Ramos (cell line): ENCODE data around the gene CD320.

Experiments used
- in situ Hi-C: fragments of 300-500 bp; cut with MboI; formaldehyde crosslinking; loops from one replicate; pipeline ENCODE4 v1.14.3; 2022; ENCODE audit warnings: low sequenced_read_pairs; ENCODE audit not compliant: unreplicated experiment

Gene CD320

DNA sequence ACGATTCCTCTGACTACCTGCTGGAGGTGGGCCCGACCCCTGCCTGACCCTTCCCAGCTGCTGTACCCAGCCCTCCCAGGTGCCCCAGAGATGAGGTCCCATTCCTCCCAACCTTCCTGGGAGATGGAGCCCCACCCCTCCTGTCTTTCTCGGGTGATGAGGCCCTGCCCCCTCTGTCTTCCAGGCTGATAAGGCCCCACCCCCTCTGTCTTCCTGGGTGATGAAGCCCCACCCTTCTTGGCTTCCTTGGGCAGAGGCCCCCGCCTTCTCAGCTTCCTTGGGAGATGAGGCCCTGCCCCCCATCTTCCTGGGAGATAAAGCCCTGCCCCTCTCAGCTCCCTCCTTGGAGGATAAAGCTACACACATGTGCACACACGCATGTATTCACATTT lies 51.1 kb downstream of the CD320 start:
- in situ Hi-C loops, result loop anchor here (25.0 kb wide), 1 partner anchor 295 kb away; no protein-coding TSS in a partner anchor

DNA sequence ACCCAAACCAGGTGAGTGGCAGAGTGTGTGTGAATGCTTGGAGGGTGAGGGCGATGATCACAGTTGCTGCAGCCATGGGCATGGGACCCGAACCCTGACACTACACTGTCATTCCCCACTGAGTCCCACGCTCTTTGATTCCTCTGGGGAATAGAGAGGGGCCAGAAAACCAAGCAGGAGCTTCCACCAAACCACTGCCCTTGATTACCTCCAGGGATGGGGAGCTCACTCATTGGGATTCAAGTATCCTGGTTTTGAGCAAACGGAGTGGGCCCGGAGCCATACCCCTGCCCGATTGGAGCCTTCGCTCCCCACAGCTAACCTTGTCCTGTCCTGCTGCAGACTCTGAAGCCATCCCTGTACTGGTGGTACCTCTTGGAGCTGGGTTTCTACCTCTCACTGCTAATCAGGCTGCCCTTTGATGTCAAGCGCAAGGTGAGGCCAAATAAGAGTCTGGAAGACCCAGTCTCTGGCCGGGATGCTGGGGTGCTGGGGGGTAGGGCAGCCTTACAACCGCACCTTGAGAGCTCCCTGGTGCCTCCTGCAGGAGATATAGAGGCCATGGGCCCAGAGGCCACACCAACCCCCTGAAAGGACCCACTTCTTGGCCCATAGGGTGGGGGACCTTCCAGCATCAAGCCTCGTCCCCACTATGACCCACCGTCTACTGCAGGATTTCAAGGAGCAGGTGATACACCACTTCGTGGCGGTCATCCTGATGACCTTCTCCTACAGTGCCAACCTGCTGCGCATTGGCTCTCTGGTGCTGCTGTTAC lies 51.7 kb downstream of the CD320 start:
- in situ Hi-C loops, result loop anchor here (25.0 kb wide), 1 partner anchor 294 kb away; no protein-coding TSS in a partner anchor

DNA sequence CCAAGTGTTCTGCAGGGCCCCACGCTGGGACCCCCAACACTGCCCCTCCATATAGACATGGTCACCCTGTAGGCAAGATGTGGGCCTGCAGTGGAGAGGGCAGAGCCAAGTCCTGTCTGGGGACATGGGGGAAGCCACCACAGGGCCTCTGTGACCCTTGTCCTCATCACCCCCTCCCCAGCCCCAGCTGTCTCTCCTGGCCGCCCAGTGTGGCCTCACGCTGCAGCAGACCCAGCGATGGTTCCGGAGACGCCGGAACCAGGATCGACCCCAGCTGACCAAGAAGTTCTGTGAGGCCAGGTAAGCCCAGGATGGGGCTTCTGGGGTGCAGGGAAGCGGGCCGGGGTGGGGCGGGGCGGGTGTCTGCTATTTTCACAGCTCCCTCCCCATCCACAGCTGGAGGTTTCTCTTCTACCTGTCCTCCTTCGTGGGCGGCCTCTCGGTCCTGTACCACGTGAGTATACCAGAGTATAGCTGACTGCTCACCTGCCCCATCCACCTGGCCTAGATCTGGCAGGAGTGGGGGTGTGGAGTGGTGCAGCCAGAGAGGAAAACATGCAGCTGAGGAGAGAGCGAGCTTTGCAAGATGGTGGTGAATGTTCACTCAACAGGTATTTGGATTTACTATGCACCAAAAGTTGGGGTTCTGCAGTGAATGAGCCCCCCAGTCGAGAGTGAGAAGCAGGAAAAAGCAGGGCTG lies 52.6 kb downstream of the CD320 start:
- in situ Hi-C loops, result loop anchor here (25.0 kb wide), 1 partner anchor 293 kb away; no protein-coding TSS in a partner anchor

DNA sequence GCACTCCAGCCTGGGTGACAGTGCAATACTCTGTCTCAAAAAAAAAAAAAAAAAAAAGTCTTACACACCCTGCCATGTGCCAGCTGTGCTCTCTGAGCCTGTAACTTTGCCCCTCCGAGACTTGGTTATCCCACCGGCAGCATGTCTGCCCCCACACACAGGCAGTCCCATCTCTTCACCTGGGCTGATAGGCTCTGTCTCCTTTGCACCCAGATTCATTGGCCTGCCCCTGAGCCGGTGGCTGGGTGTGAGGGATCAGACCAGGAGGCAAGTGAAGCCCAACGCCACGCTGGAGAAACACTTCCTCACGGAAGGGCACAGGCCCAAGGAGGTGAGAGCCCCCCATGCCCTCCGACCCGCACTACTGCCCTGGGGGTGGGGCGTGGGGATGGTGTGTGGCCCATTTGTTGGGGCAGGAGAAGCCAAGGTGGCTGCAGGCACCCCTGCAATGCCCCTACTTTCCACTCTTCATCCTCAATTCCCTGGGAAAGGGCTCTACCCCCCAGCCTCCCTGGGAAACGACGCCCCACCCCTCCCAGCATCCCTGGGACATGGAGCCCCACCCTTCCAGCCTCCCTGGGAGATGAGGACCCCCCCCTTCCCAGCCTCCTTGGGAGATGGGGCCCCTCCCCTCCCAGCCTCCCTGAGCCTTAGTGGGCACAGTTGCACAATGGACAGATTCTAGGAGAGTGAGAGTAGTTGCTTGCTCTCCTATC lies 53.7 kb downstream of the CD320 start:
- in situ Hi-C loops, result loop anchor here (5.0 to 25.0 kb wide), 2 partner anchors 97 to 292 kb away; no protein-coding TSS in a partner anchor

DNA sequence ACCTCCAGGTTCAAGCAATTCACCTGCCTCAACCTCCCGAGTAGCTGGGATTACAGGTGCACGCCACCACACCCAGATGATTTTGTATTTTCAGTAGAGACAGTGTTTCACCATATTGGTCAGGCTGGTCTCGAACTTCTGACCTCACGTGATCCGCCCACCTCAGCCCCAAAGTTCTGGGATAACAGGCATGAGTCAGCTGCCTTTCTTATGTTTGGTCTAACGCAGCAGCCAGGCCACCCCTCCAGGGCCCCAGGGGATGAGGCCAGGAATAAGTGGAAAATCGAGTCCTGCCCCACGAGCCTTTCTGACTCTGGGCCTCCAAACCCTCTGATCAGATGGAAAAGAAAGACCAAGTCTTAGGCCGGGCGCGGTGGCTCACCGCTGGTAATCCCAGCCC lies 54.5 kb downstream of the CD320 start:
- in situ Hi-C loops, result loop anchor here (5.0 to 25.0 kb wide), 2 partner anchors 96 to 291 kb away; no protein-coding TSS in a partner anchor

DNA sequence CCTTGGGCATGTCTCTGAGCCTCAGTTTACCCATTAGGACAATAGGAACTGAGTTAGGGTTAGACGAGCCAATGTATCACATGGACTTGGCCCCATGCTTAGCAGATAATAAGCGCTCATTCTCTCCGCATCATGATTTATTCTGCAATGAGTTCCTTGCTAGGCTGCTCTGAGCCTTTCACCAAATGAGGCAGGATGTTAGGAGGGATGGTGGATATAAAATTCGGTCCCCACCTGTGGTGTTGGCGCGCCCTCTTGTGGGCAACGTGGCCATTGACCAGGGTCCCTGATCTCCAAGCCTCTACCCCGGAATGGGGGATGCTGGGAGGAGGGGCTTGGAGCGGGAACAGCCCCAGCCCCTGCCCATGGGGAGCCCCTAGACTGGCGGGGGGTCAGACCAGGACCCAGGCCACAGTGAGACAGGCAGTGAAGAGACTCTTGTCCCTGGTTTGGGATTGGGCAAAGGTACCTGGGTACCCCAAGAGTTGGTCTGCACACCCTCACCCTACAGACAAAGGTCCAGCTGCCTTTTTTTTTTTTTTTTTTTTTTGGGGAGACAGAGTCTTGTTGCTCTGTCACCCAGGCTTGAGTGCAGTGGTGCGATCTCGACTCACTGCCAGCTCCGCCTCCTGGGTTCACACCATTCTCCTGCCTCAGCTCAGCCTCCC lies 55.1 kb downstream of the CD320 start:
- in situ Hi-C loops, result loop anchor here (5.0 to 25.0 kb wide), 2 partner anchors 96 to 291 kb away; no protein-coding TSS in a partner anchor
